ENCODE results near the gene CASP7. TPM values are rescaled to one million over a fixed set of nuclear protein-coding genes. Genes with fewer than 3 reads are reported as not detected.

Gene CASP7
- total RNA-seq, 2 donors from 2014 or later: 7.2 to 9.5 TPM

GRCh38 chr10:113713640-113713982, 33.9 kb downstream of the CASP7 start:
- H3K4me3 ChIP-seq: no peak overlapping the region
- H3K36me3 ChIP-seq: peaks cover 9% of the 10 kb centered on the region
- H3K27me3 ChIP-seq: no peaks in the 10 kb centered on the region
- no peaks in the 10 kb centered on the region for H3K9me3 ChIP-seq
- H3K27ac ChIP-seq: no peak overlapping the region
- no peak for TF ChIP-seq CTCF (IDR thresholded peaks at IDR 0.05)
- H3K4me1 ChIP-seq: peaks cover 0 to 17% of the 10 kb centered on the region in 2 donors
- DNase-seq (ENCODE audit: low spot score): no peak

GRCh38 chr10:113716109-113716910, 36.6 kb downstream of the CASP7 start:
- H3K9me3 ChIP-seq: no peaks in the 10 kb centered on the region
- H3K4me3 ChIP-seq: no peak overlapping the region
- DNase-seq (ENCODE audit: low spot score): no peak
- H3K4me1 ChIP-seq: peaks cover 0 to 6% of the 10 kb centered on the region in 2 donors
- no peaks in the 10 kb centered on the region for H3K27me3 ChIP-seq
- H3K27ac ChIP-seq: no peak overlapping the region
- H3K36me3 ChIP-seq: peaks cover 20% of the 10 kb centered on the region
- no peak for TF ChIP-seq CTCF (IDR thresholded peaks at IDR 0.05)

GRCh38 chr10:113718969-113719822, 39.5 kb downstream of the CASP7 start:
- H3K4me3 ChIP-seq: no peak overlapping the region
- H3K9me3 ChIP-seq: no peaks in the 10 kb centered on the region
- H3K36me3 ChIP-seq: peaks cover 49% of the 10 kb centered on the region

GRCh38 chr10:113720386-113720785, 40.7 kb downstream of the CASP7 start:
- Histone ChIP-seq H3K9me3 (no peaks in the 10 kb centered on the region), H3K4me3 (no peak overlapping the region), H3K4me1 (no peaks in the 10 kb centered on the region), H3K36me3 (peaks cover 59% of the 10 kb centered on the region), H3K27me3 (no peaks in the 10 kb centered on the region), H3K27ac (no peak overlapping the region)
- DNase-seq (ENCODE audit: low spot score): no peak
- TF ChIP-seq CTCF (IDR thresholded peaks at IDR 0.05): no peak

More at GRCh38 chr10:113718969-113719822, 39.5 kb downstream of the CASP7 start:
- no peak for TF ChIP-seq CTCF (IDR thresholded peaks at IDR 0.05)
- DNase-seq (ENCODE audit: low spot score): no peak
- H3K27ac ChIP-seq: no peak overlapping the region
- H3K4me1 ChIP-seq: no peaks in the 10 kb centered on the region
- no peaks in the 10 kb centered on the region for H3K27me3 ChIP-seq

- no peak for TF ChIP-seq CTCF (IDR thresholded peaks at IDR 0.05)
- no peak overlapping the region for H3K4me3 ChIP-seq
- H3K9me3 ChIP-seq: no peaks in the 10 kb centered on the region
- H3K4me1 ChIP-seq: no peaks in the 10 kb centered on the region
- no peaks in the 10 kb centered on the region for H3K27me3 ChIP-seq
- peaks cover 31% of the 10 kb centered on the region for H3K36me3 ChIP-seq
- H3K27ac ChIP-seq: no peak overlapping the region
- DNase-seq (ENCODE audit: low spot score): no peak
Measured at GRCh38 chr10:113732160-113732881, 52.6 kb downstream of the CASP7 start.
